HEK293T (cell line): Measurements from ENCODE around the gene PPP1R14C.

Experiments
- ARNT ChIP-seq: fragments of 450-650 bp; IDR thresholded peaks from 2 replicates; pipeline ENCODE4 v1.6.1; 2017; ENCODE audit warnings: mild to moderate bottlenecking
- ELF4 ChIP-seq: fragments of 450-650 bp; IDR thresholded peaks from 2 replicates; pipeline ENCODE4 v1.6.1; 2017; ENCODE audit warnings: antibody characterized with exemption
- FOXK2 ChIP-seq: fragments of 450-650 bp; IDR thresholded peaks from 2 replicates; pipeline ENCODE4 v1.6.1; 2016; ENCODE audit warnings: mild to moderate bottlenecking
- HDGF ChIP-seq: fragments of 450-650 bp; IDR thresholded peaks from 2 replicates; pipeline ENCODE4 v1.6.1; 2017; ENCODE audit warnings: antibody characterized with exemption, borderline replicate concordance
- LEF1 ChIP-seq: fragments of 450-650 bp; IDR thresholded peaks from 2 replicates; pipeline ENCODE4 v1.6.1; 2017; ENCODE audit warnings: mild to moderate bottlenecking, borderline replicate concordance
- NFRKB ChIP-seq: fragments of 450-650 bp; IDR thresholded peaks from 2 replicates; pipeline ENCODE4 v1.6.1; 2016; ENCODE audit warnings: mild to moderate bottlenecking, moderate library complexity

DNA sequence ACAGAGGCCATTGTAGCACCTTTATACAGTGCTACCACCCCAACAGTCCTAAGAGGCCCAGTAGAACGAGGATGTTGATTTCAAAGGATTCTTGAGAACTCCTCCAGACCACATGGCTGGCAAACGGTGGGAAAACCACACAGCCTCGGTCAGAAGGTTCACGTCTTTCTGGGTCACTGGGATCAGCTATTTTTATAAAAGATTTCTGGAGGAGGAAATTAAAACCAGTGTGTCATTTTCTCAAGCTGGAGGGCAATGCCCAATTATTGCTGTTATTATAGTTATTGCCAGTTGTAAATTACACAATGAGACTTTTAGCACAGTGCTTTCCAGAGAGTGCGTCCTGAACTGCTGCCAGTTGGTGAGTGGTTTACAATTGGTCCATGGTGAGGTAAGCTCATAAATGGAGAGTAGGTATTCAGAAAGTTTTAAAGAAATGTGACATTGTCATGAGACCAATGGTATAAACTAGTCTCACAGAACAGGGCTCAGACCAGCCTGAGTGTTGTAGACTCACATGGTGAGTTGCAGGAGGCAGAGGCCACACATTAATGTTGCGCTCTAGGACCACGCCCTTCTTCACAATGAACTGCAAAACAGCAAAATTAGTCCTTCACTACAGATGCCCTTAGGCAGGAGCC, 8.4 kb upstream of the PPP1R14C start:
- TF ChIP-seq HDGF: no peak
- no peak for TF ChIP-seq FOXK2
- TF ChIP-seq ELF4: no peak
- no peak for TF ChIP-seq LEF1
- TF ChIP-seq NFRKB: no peak
- TF ChIP-seq ARNT: no peak
